ENCODE data around the gene AAK1. TPM values are rescaled to one million over a fixed set of nuclear protein-coding genes. Genes with fewer than 3 reads are reported as not detected.
A peak's percentile ranks its signal among the peaks of the same experiment; 100 is the strongest.

The AAK1 gene
- total RNA-seq, 2 donors from 2014 or later: 44.6 to 60.0 TPM

DNA sequence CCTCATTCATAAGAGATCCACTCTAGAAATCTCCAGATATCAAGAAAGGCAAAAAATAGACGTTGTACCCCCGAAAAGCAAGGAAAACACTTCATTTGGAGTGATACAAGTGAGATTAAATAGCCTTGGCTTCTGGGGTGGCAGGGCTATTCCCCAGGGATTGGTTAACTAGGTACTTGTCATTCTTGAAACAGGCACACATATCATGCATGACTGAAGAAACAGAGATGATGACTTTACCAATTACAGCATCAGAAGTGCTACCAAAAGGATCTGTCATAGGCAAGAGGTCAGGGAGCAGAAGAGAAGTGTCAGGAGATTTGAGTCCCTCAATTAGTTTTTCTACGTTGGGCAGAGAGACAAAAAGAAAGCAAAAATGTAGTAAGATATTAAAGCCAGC lies 161.1 kb downstream of the AAK1 start:
- Histone ChIP-seq H3K27ac (no peak overlapping the region), H3K9me3 (no peaks in the 10 kb centered on the region), H3K27me3 (no peaks in the 10 kb centered on the region), H3K4me1 (peaks cover 19% of the 10 kb centered on the region), H3K4me3 (no peak overlapping the region), H3K36me3 (replicated peaks in 1 of 2; ENCODE audit: insufficient read depth in 1 of 2, low read depth in 2 of 2) (peaks cover 0 to 3% of the 10 kb centered on the region in 2 donors)
- DNase-seq: no peak
- TF ChIP-seq POLR2A (IDR thresholded peaks at IDR 0.05): no peak
- TF ChIP-seq, protein P1, sequence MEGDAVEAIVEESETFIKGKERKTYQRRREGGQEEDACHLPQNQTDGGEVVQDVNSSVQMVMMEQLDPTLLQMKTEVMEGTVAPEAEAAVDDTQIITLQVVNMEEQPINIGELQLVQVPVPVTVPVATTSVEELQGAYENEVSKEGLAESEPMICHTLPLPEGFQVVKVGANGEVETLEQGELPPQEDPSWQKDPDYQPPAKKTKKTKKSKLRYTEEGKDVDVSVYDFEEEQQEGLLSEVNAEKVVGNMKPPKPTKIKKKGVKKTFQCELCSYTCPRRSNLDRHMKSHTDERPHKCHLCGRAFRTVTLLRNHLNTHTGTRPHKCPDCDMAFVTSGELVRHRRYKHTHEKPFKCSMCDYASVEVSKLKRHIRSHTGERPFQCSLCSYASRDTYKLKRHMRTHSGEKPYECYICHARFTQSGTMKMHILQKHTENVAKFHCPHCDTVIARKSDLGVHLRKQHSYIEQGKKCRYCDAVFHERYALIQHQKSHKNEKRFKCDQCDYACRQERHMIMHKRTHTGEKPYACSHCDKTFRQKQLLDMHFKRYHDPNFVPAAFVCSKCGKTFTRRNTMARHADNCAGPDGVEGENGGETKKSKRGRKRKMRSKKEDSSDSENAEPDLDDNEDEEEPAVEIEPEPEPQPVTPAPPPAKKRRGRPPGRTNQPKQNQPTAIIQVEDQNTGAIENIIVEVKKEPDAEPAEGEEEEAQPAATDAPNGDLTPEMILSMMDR (IDR thresholded peaks at IDR 0.05): no peak
- intact Hi-C loops (cut with DNase I): no loop called here
- ATAC-seq: no peak
- WGBS, 2 donors: 81 to 83% methylated on average over 3 of the region's 3 CpGs

DNA sequence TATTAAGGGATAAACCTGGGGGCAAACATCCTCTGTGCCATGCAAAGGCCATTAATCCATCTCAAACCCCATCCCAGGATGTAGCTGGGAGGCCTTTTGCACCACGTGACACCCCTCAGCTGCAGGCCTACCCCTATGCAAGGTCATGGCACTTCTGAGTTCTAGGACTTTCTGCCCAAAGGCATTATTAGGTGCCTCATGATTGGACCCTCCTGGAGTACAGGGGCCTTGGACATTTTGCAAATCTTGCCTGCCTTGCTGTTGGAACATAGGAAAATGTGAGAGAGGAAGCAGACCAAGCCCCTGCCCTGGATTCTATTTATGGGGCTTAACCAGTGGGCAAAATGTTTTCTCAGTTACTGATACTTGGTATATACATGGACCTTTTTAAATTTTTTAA lies 162.1 kb downstream of the AAK1 start:
- Histone ChIP-seq H3K27ac (no peak overlapping the region), H3K4me3 (no peak overlapping the region), H3K9me3 (no peaks in the 10 kb centered on the region), H3K36me3 (replicated peaks in 1 of 2; ENCODE audit: insufficient read depth in 1 of 2, low read depth in 2 of 2) (peaks cover 0 to 3% of the 10 kb centered on the region in 2 donors), H3K27me3 (no peaks in the 10 kb centered on the region), H3K4me1 (peaks cover 19% of the 10 kb centered on the region)
- intact Hi-C loops (cut with DNase I): no loop called here
- ATAC-seq (no peak), DNase-seq (no peak)
- no peak for TF ChIP-seq POLR2A (IDR thresholded peaks at IDR 0.05)
- TF ChIP-seq, protein P1 (IDR thresholded peaks at IDR 0.05): no peak
- WGBS, 2 donors: 89 to 94% methylated on average over 1 of the region's 1 CpG

GRCh38 chr2:69477627-69478026 lies 165.9 kb downstream of the AAK1 start:
- TF ChIP-seq, protein P1 (IDR thresholded peaks at IDR 0.05): no peak
- TF ChIP-seq POLR2A (IDR thresholded peaks at IDR 0.05): no peak
- Histone ChIP-seq H3K36me3 (replicated peaks in 1 of 2; ENCODE audit: insufficient read depth in 1 of 2, low read depth in 2 of 2) (peaks cover 0 to 3% of the 10 kb centered on the region in 2 donors), H3K4me1 (no peaks in the 10 kb centered on the region), H3K27me3 (no peaks in the 10 kb centered on the region), H3K9me3 (no peaks in the 10 kb centered on the region), H3K4me3 (no peak overlapping the region), H3K27ac (no peak overlapping the region)
- no peak for ATAC-seq
- no peak for DNase-seq
- intact Hi-C loops (cut with DNase I): no loop called here
- WGBS, 2 donors: 65 to 79% methylated on average over 1 of the region's 1 CpG

- 67 to 79% methylated on average over 2 of the region's 2 CpGs for WGBS, 2 donors
- Histone ChIP-seq H3K9me3 (no peaks in the 10 kb centered on the region), H3K36me3 (replicated peaks in 1 of 2; ENCODE audit: insufficient read depth in 1 of 2, low read depth in 2 of 2) (no peaks in the 10 kb centered on the region), H3K27ac (no peak overlapping the region), H3K27me3 (no peaks in the 10 kb centered on the region), H3K4me1 (peaks cover 9% of the 10 kb centered on the region), H3K4me3 (no peak overlapping the region)
- ATAC-seq: no peak
- DNase-seq: no peak
- TF ChIP-seq, protein P1 (IDR thresholded peaks at IDR 0.05): no peak
- TF ChIP-seq POLR2A (IDR thresholded peaks at IDR 0.05): no peak
- intact Hi-C loops (cut with DNase I): no loop called here
Measured at GRCh38 chr2:69474688-69475087, 168.9 kb downstream of the AAK1 start.

- H3K27ac ChIP-seq: peak overlapping the region in 1 of 4 donors; percentile 56
- H3K4me1 ChIP-seq: peaks cover 9% of the 10 kb centered on the region
Measured at GRCh38 chr2:69471793-69472192, 171.7 kb downstream of the AAK1 start.

More at GRCh38 chr2:69471793-69472192, 171.7 kb downstream of the AAK1 start:
- ATAC-seq: peak; percentile 27
- H3K9me3 ChIP-seq: no peaks in the 10 kb centered on the region
- TF ChIP-seq POLR2A (IDR thresholded peaks at IDR 0.05): no peak
- TF ChIP-seq, protein P1 (IDR thresholded peaks at IDR 0.05): no peak
- no peak for DNase-seq
- WGBS, 2 donors: 29 to 44% methylated on average over 2 of the region's 2 CpGs
- intact Hi-C loops (cut with DNase I): no loop called here
- H3K4me3 ChIP-seq: no peak overlapping the region
- no peaks in the 10 kb centered on the region for H3K36me3 ChIP-seq (replicated peaks in 1 of 2; ENCODE audit: insufficient read depth in 1 of 2, low read depth in 2 of 2)
- H3K27me3 ChIP-seq: no peaks in the 10 kb centered on the region

Measured in body of pancreas (tissue), 4 donors.